Measurements from ENCODE around the gene ADPRS.

The ADPRS gene

GRCh38 chr1:36055706-36056105 is 33.0 kb upstream of the ADPRS start:
- WGBS, 2 donors (ENCODE audit: extremely low coverage in 2 of 2, insufficient read length in 2 of 2, insufficient replicate concordance in 1 of 2) = no CpG with 5 or more reads among the region's 5 CpGs
- Histone ChIP-seq H2BK5ac (ENCODE audit: low read length) (no peak overlapping the region), H3K36me3 (replicated peaks in 1 of 2; ENCODE audit: control insufficient read depth in 2 of 2, insufficient read depth in 2 of 2, low read length in 2 of 2) (peaks cover 3 to 82% of the 10 kb centered on the region in 2 donors), H2BK15ac (ENCODE audit: low read length) (no peak overlapping the region), H3K4ac (ENCODE audit: low read length) (no peak overlapping the region), H2BK120ac (ENCODE audit: low read depth, low read length) (no peak overlapping the region), H3K27me3 (ENCODE audit: control insufficient read depth in 3 of 3, insufficient read depth in 3 of 3, low read depth in 1 of 3, low read length in 3 of 3) (no peaks in the 10 kb centered on the region), H3K4me2 (ENCODE audit: insufficient read depth, low read length, poor library complexity, severe bottlenecking) (no peak overlapping the region), H4K91ac (ENCODE audit: low read depth, low read length, poor library complexity) (no peak overlapping the region), H3K14ac (ENCODE audit: low read length) (no peak overlapping the region), H3K4me1 (ENCODE audit: control insufficient read depth in 2 of 2, insufficient read depth in 1 of 2, low read depth in 1 of 2, low read length in 2 of 2) (no peaks in the 10 kb centered on the region), H3K4me3 (ENCODE audit: low read length in 2 of 2) (no peak overlapping the region), H3K23ac (ENCODE audit: low read depth, low read length, poor library complexity) (no peak overlapping the region), H2AK5ac (ENCODE audit: low read depth, low read length) (no peak overlapping the region), H3K18ac (ENCODE audit: low read length) (no peak overlapping the region), H2BK12ac (ENCODE audit: low read length) (no peak overlapping the region), H4K8ac (ENCODE audit: low read depth, low read length) (no peak overlapping the region), H2AFZ (ENCODE audit: low read length) (no peak overlapping the region), H3K9ac (ENCODE audit: low read depth, low read length, poor library complexity) (no peak overlapping the region), H3K27ac (replicated peaks; ENCODE audit: low read length) (no peak overlapping the region), H3K9me3 (replicated peaks in 1 of 2; ENCODE audit: control insufficient read depth in 2 of 2, insufficient read depth in 1 of 2, low read depth in 1 of 2, low read length in 2 of 2) (no peaks in the 10 kb centered on the region), H3K79me1 (ENCODE audit: low read depth, low read length) (no peaks in the 10 kb centered on the region)
- DNase-seq (ENCODE audit: low spot score) = no peak

- Histone ChIP-seq H3K4me1 (ENCODE audit: control insufficient read depth in 2 of 2, insufficient read depth in 1 of 2, low read depth in 1 of 2, low read length in 2 of 2) (no peaks in the 10 kb centered on the region), H3K4ac (ENCODE audit: low read length) (no peak overlapping the region), H3K36me3 (replicated peaks in 1 of 2; ENCODE audit: control insufficient read depth in 2 of 2, insufficient read depth in 2 of 2, low read length in 2 of 2) (peaks cover 0 to 56% of the 10 kb centered on the region in 2 donors), H3K18ac (ENCODE audit: low read length) (no peak overlapping the region), H3K27ac (replicated peaks; ENCODE audit: low read length) (no peak overlapping the region), H2BK15ac (ENCODE audit: low read length) (no peak overlapping the region), H2BK12ac (ENCODE audit: low read length) (no peak overlapping the region), H3K4me3 (ENCODE audit: low read length in 2 of 2) (no peak overlapping the region), H2BK120ac (ENCODE audit: low read depth, low read length) (no peak overlapping the region), H3K27me3 (ENCODE audit: control insufficient read depth in 3 of 3, insufficient read depth in 3 of 3, low read depth in 1 of 3, low read length in 3 of 3) (no peaks in the 10 kb centered on the region), H3K9me3 (replicated peaks in 1 of 2; ENCODE audit: control insufficient read depth in 2 of 2, insufficient read depth in 1 of 2, low read depth in 1 of 2, low read length in 2 of 2) (no peaks in the 10 kb centered on the region), H3K14ac (ENCODE audit: low read length) (no peak overlapping the region), H3K9ac (ENCODE audit: low read depth, low read length, poor library complexity) (no peak overlapping the region), H4K91ac (ENCODE audit: low read depth, low read length, poor library complexity) (no peak overlapping the region), H3K79me1 (ENCODE audit: low read depth, low read length) (no peaks in the 10 kb centered on the region), H4K8ac (ENCODE audit: low read depth, low read length) (no peak overlapping the region), H3K23ac (ENCODE audit: low read depth, low read length, poor library complexity) (no peak overlapping the region), H2AK5ac (ENCODE audit: low read depth, low read length) (no peak overlapping the region), H2AFZ (ENCODE audit: low read length) (no peak overlapping the region), H2BK5ac (ENCODE audit: low read length) (no peak overlapping the region), H3K4me2 (ENCODE audit: insufficient read depth, low read length, poor library complexity, severe bottlenecking) (no peak overlapping the region)
- no CpG with 5 or more reads among the region's 1 CpG for WGBS, 2 donors (ENCODE audit: extremely low coverage in 2 of 2, insufficient read length in 2 of 2, insufficient replicate concordance in 1 of 2)
- DNase-seq (ENCODE audit: low spot score) = no peak
Measured at GRCh38 chr1:36062315-36062714, 26.4 kb upstream of the ADPRS start.

GRCh38 chr1:36067871-36068270 is 20.8 kb upstream of the ADPRS start:
- H4K91ac ChIP-seq (ENCODE audit: low read depth, low read length, poor library complexity) = no peak overlapping the region
- no peak overlapping the region for H3K23ac ChIP-seq (ENCODE audit: low read depth, low read length, poor library complexity)
- no peak overlapping the region for H2BK120ac ChIP-seq (ENCODE audit: low read depth, low read length)
- no peak overlapping the region for H3K4me2 ChIP-seq (ENCODE audit: insufficient read depth, low read length, poor library complexity, severe bottlenecking)
- H3K18ac ChIP-seq (ENCODE audit: low read length) = no peak overlapping the region
- H2BK12ac ChIP-seq (ENCODE audit: low read length) = no peak overlapping the region
- no peak overlapping the region for H2BK5ac ChIP-seq (ENCODE audit: low read length)
- no peaks in the 10 kb centered on the region for H3K27me3 ChIP-seq (ENCODE audit: control insufficient read depth in 3 of 3, insufficient read depth in 3 of 3, low read depth in 1 of 3, low read length in 3 of 3)
- H4K8ac ChIP-seq (ENCODE audit: low read depth, low read length) = no peak overlapping the region
- no peaks in the 10 kb centered on the region for H3K4me1 ChIP-seq (ENCODE audit: control insufficient read depth in 2 of 2, insufficient read depth in 1 of 2, low read depth in 1 of 2, low read length in 2 of 2)
- no peak overlapping the region for H3K4ac ChIP-seq (ENCODE audit: low read length)
- no peak overlapping the region for H2AFZ ChIP-seq (ENCODE audit: low read length)
- no peak overlapping the region for H3K14ac ChIP-seq (ENCODE audit: low read length)
- H3K27ac ChIP-seq (replicated peaks; ENCODE audit: low read length) = no peak overlapping the region
- DNase-seq (ENCODE audit: low spot score) = no peak
- H3K9ac ChIP-seq (ENCODE audit: low read depth, low read length, poor library complexity) = no peak overlapping the region
- H3K9me3 ChIP-seq (replicated peaks in 1 of 2; ENCODE audit: control insufficient read depth in 2 of 2, insufficient read depth in 1 of 2, low read depth in 1 of 2, low read length in 2 of 2) = peaks cover 0 to 3% of the 10 kb centered on the region in 2 donors
- no peak overlapping the region for H2BK15ac ChIP-seq (ENCODE audit: low read length)
- H3K36me3 ChIP-seq (replicated peaks in 1 of 2; ENCODE audit: control insufficient read depth in 2 of 2, insufficient read depth in 2 of 2, low read length in 2 of 2) = peaks cover 0 to 11% of the 10 kb centered on the region in 2 donors
- H3K4me3 ChIP-seq (ENCODE audit: low read length in 2 of 2) = no peak overlapping the region
- H2AK5ac ChIP-seq (ENCODE audit: low read depth, low read length) = no peak overlapping the region
- H3K79me1 ChIP-seq (ENCODE audit: low read depth, low read length) = no peaks in the 10 kb centered on the region

GRCh38 chr1:36068866-36069265 is 19.8 kb upstream of the ADPRS start:
- no peaks in the 10 kb centered on the region for H3K79me1 ChIP-seq (ENCODE audit: low read depth, low read length)
- WGBS, 2 donors (ENCODE audit: extremely low coverage in 2 of 2, insufficient read length in 2 of 2, insufficient replicate concordance in 1 of 2) = no CpG with 5 or more reads among the region's 2 CpGs
- H3K9ac ChIP-seq (ENCODE audit: low read depth, low read length, poor library complexity) = no peak overlapping the region
- no peak overlapping the region for H2BK5ac ChIP-seq (ENCODE audit: low read length)
- H3K27me3 ChIP-seq (ENCODE audit: control insufficient read depth in 3 of 3, insufficient read depth in 3 of 3, low read depth in 1 of 3, low read length in 3 of 3) = no peaks in the 10 kb centered on the region
- no peak overlapping the region for H3K4me2 ChIP-seq (ENCODE audit: insufficient read depth, low read length, poor library complexity, severe bottlenecking)
- no peak overlapping the region for H2AFZ ChIP-seq (ENCODE audit: low read length)
- no peak overlapping the region for H3K27ac ChIP-seq (replicated peaks; ENCODE audit: low read length)
- H3K9me3 ChIP-seq (replicated peaks in 1 of 2; ENCODE audit: control insufficient read depth in 2 of 2, insufficient read depth in 1 of 2, low read depth in 1 of 2, low read length in 2 of 2) = peaks cover 0 to 3% of the 10 kb centered on the region in 2 donors
- no peak overlapping the region for H2BK12ac ChIP-seq (ENCODE audit: low read length)
- H2AK5ac ChIP-seq (ENCODE audit: low read depth, low read length) = no peak overlapping the region
- no peak overlapping the region for H2BK15ac ChIP-seq (ENCODE audit: low read length)
- H3K14ac ChIP-seq (ENCODE audit: low read length) = no peak overlapping the region
- H3K4me1 ChIP-seq (ENCODE audit: control insufficient read depth in 2 of 2, insufficient read depth in 1 of 2, low read depth in 1 of 2, low read length in 2 of 2) = no peaks in the 10 kb centered on the region
- no peak overlapping the region for H4K91ac ChIP-seq (ENCODE audit: low read depth, low read length, poor library complexity)
- no peak overlapping the region for H3K4ac ChIP-seq (ENCODE audit: low read length)
- no peak overlapping the region for H4K8ac ChIP-seq (ENCODE audit: low read depth, low read length)
- peaks cover 0 to 1% of the 10 kb centered on the region in 2 donors for H3K36me3 ChIP-seq (replicated peaks in 1 of 2; ENCODE audit: control insufficient read depth in 2 of 2, insufficient read depth in 2 of 2, low read length in 2 of 2)
- H3K4me3 ChIP-seq (ENCODE audit: low read length in 2 of 2) = no peak overlapping the region
- H2BK120ac ChIP-seq (ENCODE audit: low read depth, low read length) = no peak overlapping the region
- H3K23ac ChIP-seq (ENCODE audit: low read depth, low read length, poor library complexity) = no peak overlapping the region
- no peak overlapping the region for H3K18ac ChIP-seq (ENCODE audit: low read length)
- no peak for DNase-seq (ENCODE audit: low spot score)
